CMK (cell line): Measurements from ENCODE around the gene MYO3A.

ENCODE experiments used
- DNase-seq: peaks from one replicate; pipeline ENCODE4 v3.0.0-alpha.2; 2010; ENCODE audit warnings: low read depth

Gene MYO3A

GRCh38 chr10:25933653-25934608, at the start of gene MYO3A:
TSS of gene MYO3A (plus strand) at chr10:25934229. CDS start at chr10:25952111, 17,882 bp downstream.
- no peak for DNase-seq

- DNase-seq: no peak
These were observed 45.4 kb upstream of the MYO3A start for GRCh38 chr10:25888627-25889026.

- no peak for DNase-seq
These were observed 43.0 kb upstream of the MYO3A start for GRCh38 chr10:25890995-25891394.

GRCh38 chr10:25895856-25896255, 38.2 kb upstream of the MYO3A start:
- DNase-seq: no peak

GRCh38 chr10:25896421-25896820, 37.6 kb upstream of the MYO3A start:
- DNase-seq: no peak

GRCh38 chr10:25899304-25899703, 34.7 kb upstream of the MYO3A start:
- DNase-seq: no peak

GRCh38 chr10:25901199-25901598, 32.8 kb upstream of the MYO3A start:
- no peak for DNase-seq

- no peak for DNase-seq
These were observed 32.0 kb upstream of the MYO3A start for GRCh38 chr10:25902002-25902401.

GRCh38 chr10:25907261-25907660, 26.8 kb upstream of the MYO3A start:
- no peak for DNase-seq

- no peak for DNase-seq
These were observed 21.2 kb upstream of the MYO3A start for GRCh38 chr10:25912866-25913265.

GRCh38 chr10:25914776-25915175, 19.3 kb upstream of the MYO3A start:
- DNase-seq: no peak

GRCh38 chr10:25934621-25935139, 651 bp downstream of the MYO3A start:
- DNase-seq: no peak

GRCh38 chr10:25938405-25938804, 4.4 kb downstream of the MYO3A start:
- no peak for DNase-seq

- DNase-seq: no peak
These were observed 10.7 kb downstream of the MYO3A start for GRCh38 chr10:25944771-25945170.

GRCh38 chr10:25952857-25953256, 18.8 kb downstream of the MYO3A start:
- DNase-seq: no peak

- DNase-seq: no peak
These were observed 20.8 kb downstream of the MYO3A start for GRCh38 chr10:25954851-25955250.

- DNase-seq: no peak
These were observed 25.7 kb downstream of the MYO3A start for GRCh38 chr10:25959540-25960232.

GRCh38 chr10:25965584-25965983, 31.6 kb downstream of the MYO3A start:
- DNase-seq: no peak

- DNase-seq: no peak
These were observed 32.8 kb downstream of the MYO3A start for GRCh38 chr10:25966844-25967243.

- no peak for DNase-seq
These were observed 38.6 kb downstream of the MYO3A start for GRCh38 chr10:25972631-25973030.

GRCh38 chr10:25974897-25975459, 40.9 kb downstream of the MYO3A start:
- no peak for DNase-seq

GRCh38 chr10:25978771-25979170, 44.7 kb downstream of the MYO3A start:
- DNase-seq: no peak

- no peak for DNase-seq
These were observed 48.1 kb downstream of the MYO3A start for GRCh38 chr10:25982107-25982506.
